Measurements from ENCODE around the gene CCL27. TPM values are rescaled to one million over a fixed set of nuclear protein-coding genes. Genes with fewer than 3 reads are reported as not detected.

The CCL27 gene
- total and polyA plus RNA-seq, 10 of the 15 experiments (the other 5 are each of a cell fraction or from before 2014, with no cell fraction given) = 0.45 TPM; not detected in 9

GRCh38 chr9:34623374-34624235 lies 38.9 kb downstream of the CCL27 start:
- in situ Hi-C loops (cut with MboI) = no loop called here
- DNase-seq (ENCODE audit: low read depth, low spot score) (no peak), FAIRE-seq (no peak), ATAC-seq (no peak)
- H3K36me3 ChIP-seq (ENCODE audit: control insufficient read depth in 2 of 2, insufficient read depth in 2 of 2, low read length in 1 of 2) = no peaks in the 10 kb centered on the region
- peaks cover 7 to 20% of the 10 kb centered on the region in 2 experiments; a peak in 3 of 4 replicates for H3K27me3 ChIP-seq (replicated peaks in 1 of 2; ENCODE audit: control insufficient read depth in 2 of 2, insufficient read depth in 2 of 2, low read length in 1 of 2)
- H2AFZ ChIP-seq (ENCODE audit: control insufficient read depth, low read depth, low read length) = no peak overlapping the region
- ChIA-PET CTCF (interaction anchor here (1.3 to 4.9 kb wide), 2 partner anchors 12 to 123 kb away, joined by 3 to 58 read pairs; partner anchors contain the start of gene SIGMAR1), SMC1A (ENCODE audit: uncharacterized antibody, unreplicated experiment) (no interaction called here), RAD21 (ENCODE audit: unreplicated experiment) (no interaction called here), POLR2A (no interaction called here)
- no peaks in the 10 kb centered on the region; the same call in 2 of the 3 replicates for H3K9me3 ChIP-seq (replicated peaks; ENCODE audit: control insufficient read depth, insufficient read depth, low read length)
- H3K4me3 ChIP-seq = no peak overlapping the region
- TF ChIP-seq IKZF1 (conservative IDR thresholded peaks at IDR 0.05) = no peak
- peak in 1 of 2 experiments; percentile 33; a peak in 1 of 4 replicates for TF ChIP-seq BHLHE40 (IDR thresholded peaks at IDR 0.05; ENCODE audit: borderline replicate concordance in 1 of 2, low read depth in 2 of 2, low read length in 1 of 2)
- no peak for TF ChIP-seq SREBF1 (IDR thresholded peaks at IDR 0.05; ENCODE audit: low read length)
- peak; percentile 10; the same call in 1 of the 2 replicates for TF ChIP-seq RUNX3 (IDR thresholded peaks at IDR 0.05; ENCODE audit: low read length)
- no TSS peak for BruUV-seq (replicated peaks)
- H3K9ac ChIP-seq (ENCODE audit: control insufficient read depth, insufficient read depth, low read length) = no peak overlapping the region
- H3K4me1 ChIP-seq (ENCODE audit: control insufficient read depth, insufficient read depth, low read length) = peaks cover 6% of the 10 kb centered on the region
- no peak overlapping the region for H3K27ac ChIP-seq (ENCODE audit: control insufficient read depth, insufficient read depth)
- H3K4me2 ChIP-seq (ENCODE audit: control insufficient read depth, insufficient read depth) = no peak overlapping the region
- peaks cover 2% of the 10 kb centered on the region; the same call in 1 of the 2 replicates for H3K79me2 ChIP-seq (ENCODE audit: control insufficient read depth, insufficient read depth, low read length)
- WGBS (ENCODE audit: insufficient coverage, insufficient replicate concordance, low lambda C conversion rate, missing lambda C conversion rate) = 6% methylated on average over 31 of the region's 63 CpGs
- H4K20me1 ChIP-seq (ENCODE audit: control insufficient read depth, insufficient read depth) = no peaks in the 10 kb centered on the region; the same call in 1 of the 2 replicates
- intact Hi-C loops (cut with micrococcal nuclease; ENCODE audit: unreplicated experiment) = no loop called here
